ENCODE measurements around the gene TTLL3.

The TTLL3 gene

GRCh38 chr3:9809615-9810432 lies at the start of gene TTLL3:
TTLL3 (plus strand) TSS chr3:9810262; CDS start chr3:9810662, 400 bp downstream.
- peak within 1 kb of the TSS; percentile 55 for H3K4me3 ChIP-seq (ENCODE audit: low read depth, low read length)
- peak; percentile 72 for DNase-seq (ENCODE audit: low read depth)
- TF ChIP-seq CTCF (IDR thresholded peaks at IDR 0.05; ENCODE audit: insufficient read depth, low read depth, low read length, missing control alignments), result no peak

GRCh38 chr3:9760779-9761505 lies 49.1 kb upstream of the TTLL3 start:
- TF ChIP-seq CTCF (IDR thresholded peaks at IDR 0.05; ENCODE audit: insufficient read depth, low read depth, low read length, missing control alignments), result no peak
- DNase-seq (ENCODE audit: low read depth), result no peak
- H3K4me3 ChIP-seq (ENCODE audit: low read depth, low read length), result no peak overlapping the region

GRCh38 chr3:9761919-9762318 lies 48.1 kb upstream of the TTLL3 start:
- no peak for DNase-seq (ENCODE audit: low read depth)
- H3K4me3 ChIP-seq (ENCODE audit: low read depth, low read length), result no peak overlapping the region
- TF ChIP-seq CTCF (IDR thresholded peaks at IDR 0.05; ENCODE audit: insufficient read depth, low read depth, low read length, missing control alignments), result no peak

- H3K4me3 ChIP-seq (ENCODE audit: low read depth, low read length), result no peak overlapping the region
- no peak for TF ChIP-seq CTCF (IDR thresholded peaks at IDR 0.05; ENCODE audit: insufficient read depth, low read depth, low read length, missing control alignments)
Observed at GRCh38 chr3:9762871-9763270, 47.2 kb upstream of the TTLL3 start.

GRCh38 chr3:9765865-9766264 lies 44.2 kb upstream of the TTLL3 start:
- DNase-seq (ENCODE audit: low read depth), result no peak
- no peak for TF ChIP-seq CTCF (IDR thresholded peaks at IDR 0.05; ENCODE audit: insufficient read depth, low read depth, low read length, missing control alignments)
- no peak overlapping the region for H3K4me3 ChIP-seq (ENCODE audit: low read depth, low read length)

More at GRCh38 chr3:9762871-9763270, 47.2 kb upstream of the TTLL3 start:
- no peak for DNase-seq (ENCODE audit: low read depth)

GRCh38 chr3:9767418-9767817 lies 42.6 kb upstream of the TTLL3 start:
- H3K4me3 ChIP-seq (ENCODE audit: low read depth, low read length), result no peak overlapping the region
- TF ChIP-seq CTCF (IDR thresholded peaks at IDR 0.05; ENCODE audit: insufficient read depth, low read depth, low read length, missing control alignments), result no peak
- no peak for DNase-seq (ENCODE audit: low read depth)
